HG02852 (cell line): ENCODE results near the gene CXCL9.
"Not testable (repeated sequence)": the region's sequence is repeated elsewhere in the genome, so short reads cannot be mapped to it uniquely, and the experiment has no call there.

Experiments used
- ATAC-seq: cut with Tn5 transposase; IDR thresholded peaks from one replicate; pipeline ENCODE4 v1.9.1; 2021; ENCODE audit warnings: mild to moderate bottlenecking, moderate library complexity; ENCODE audit not compliant: unreplicated experiment

Gene CXCL9

DNA sequence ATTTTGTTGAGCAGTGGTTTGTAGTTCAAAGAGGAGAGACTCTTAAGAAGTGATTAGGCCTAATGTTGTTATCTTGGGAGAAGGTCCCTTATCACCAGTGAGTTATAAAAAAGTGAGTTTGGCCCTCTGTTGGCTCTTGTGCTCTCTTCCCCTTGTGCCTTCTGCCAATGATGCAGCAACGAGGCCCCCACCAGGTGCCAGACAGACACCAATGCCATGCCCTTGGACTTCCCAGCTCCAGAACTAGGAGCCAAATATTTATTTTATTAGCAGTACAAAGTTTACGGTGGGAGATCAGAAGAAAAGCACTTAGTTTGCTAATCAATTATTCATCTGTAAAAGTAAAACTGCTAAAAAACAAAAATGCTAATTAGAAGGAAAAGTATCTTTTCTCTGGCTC lies 43.8 kb downstream of the CXCL9 start:
- no peak for ATAC-seq

DNA sequence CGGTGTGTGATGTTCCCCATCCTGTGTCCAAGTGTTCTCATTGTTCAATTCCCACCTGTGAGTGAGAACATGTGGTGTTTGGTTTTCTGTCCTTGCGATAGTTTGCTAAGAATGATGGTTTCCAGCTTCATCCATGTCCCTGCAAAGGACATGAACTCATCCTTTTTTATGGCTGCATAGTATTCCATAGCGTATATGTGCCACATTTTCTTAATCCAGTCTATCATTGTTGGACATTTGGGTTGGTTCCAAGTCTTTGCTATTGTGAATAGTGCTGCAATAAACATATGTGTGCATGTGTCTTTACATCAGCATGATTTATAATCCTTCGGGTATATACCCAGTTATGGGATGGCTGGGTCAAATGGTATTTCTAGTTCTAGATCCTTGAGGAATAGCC lies 45.2 kb downstream of the CXCL9 start:
- ATAC-seq, result not testable (repeated sequence)

DNA sequence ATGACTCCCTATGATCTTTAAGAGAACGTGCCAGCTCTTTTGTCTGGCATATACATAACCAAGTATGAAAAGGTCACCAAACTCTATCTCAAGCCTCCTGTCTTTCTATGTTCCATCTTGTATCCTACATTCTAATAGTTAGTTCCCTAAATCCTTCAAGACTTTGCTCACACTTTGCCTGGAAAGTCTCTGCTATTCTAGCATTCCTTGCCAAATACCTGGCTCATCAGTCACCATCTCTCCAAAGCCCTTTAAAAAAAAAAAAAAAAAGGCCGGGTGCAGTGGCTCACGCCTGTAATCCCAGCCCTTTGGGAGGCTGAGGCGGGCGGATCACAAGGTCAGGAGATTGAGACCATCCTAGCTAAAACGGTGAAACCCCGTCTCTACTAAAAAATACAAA lies 48.8 kb downstream of the CXCL9 start:
- not testable (repeated sequence) for ATAC-seq

DNA sequence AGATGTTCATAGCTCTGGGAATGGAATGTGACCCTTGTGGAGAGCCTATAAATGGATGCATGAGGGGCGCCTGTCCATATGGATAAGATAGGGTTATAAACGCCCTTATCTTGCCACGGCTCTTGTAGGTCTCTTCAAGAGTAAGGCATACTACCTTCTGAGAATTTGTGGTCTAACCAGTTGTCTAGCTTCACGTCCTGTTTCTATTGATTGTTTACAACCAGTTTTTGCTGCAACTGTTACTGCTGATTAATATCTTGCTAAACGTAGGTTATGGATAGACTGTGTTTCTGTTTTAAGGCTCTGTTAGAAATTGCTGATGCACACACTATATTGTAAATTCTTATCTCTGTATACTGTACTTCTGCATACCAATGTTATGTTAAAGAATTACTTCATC lies 52.5 kb downstream of the CXCL9 start:
- not testable (repeated sequence) for ATAC-seq

DNA sequence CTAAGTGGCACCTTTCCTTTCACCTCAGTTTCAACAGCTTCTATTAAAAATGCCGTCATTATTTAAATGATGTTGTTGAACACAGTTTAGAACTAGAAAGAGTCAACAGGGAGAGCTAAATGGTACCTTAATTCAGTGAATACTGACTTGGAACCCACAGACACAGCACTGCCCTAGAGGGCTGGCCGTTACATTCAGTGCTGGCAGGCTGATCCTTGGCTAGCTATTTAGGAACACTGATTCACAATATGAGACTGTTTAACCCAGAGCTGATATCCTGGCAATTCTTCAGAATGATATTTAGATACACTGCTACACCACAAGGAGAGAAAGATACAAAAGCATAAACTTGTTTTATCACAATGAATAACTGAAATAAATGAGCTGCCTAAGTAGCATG lies 53.8 kb downstream of the CXCL9 start:
- no peak for ATAC-seq
